IMR-90 (cell line): ENCODE results near the gene LNP1.

Experiments
- CEBPB ChIP-seq: IDR thresholded peaks from 2 replicates; pipeline ENCODE4 v1.6.1; 2012; ENCODE audit warnings: low read depth, low read length, improper control_type of control experiment
- CHD1 ChIP-seq: IDR thresholded peaks from 2 replicates; pipeline ENCODE4 v1.6.1; 2012; ENCODE audit warnings: low read depth, low read length, improper control_type of control experiment
- CTCF ChIP-seq: conservative IDR thresholded peaks from 2 replicates; pipeline ENCODE4 v1.5.1; 2012; ENCODE audit warnings: mild to moderate bottlenecking, low read depth, low read length, improper control_type of control experiment
- FOS ChIP-seq: fragments of 150-350 bp; IDR thresholded peaks from 2 replicates; pipeline ENCODE4 v1.6.1; 2016; ENCODE audit warnings: low read depth, low read length
- MAFK ChIP-seq: IDR thresholded peaks from 2 replicates; pipeline ENCODE4 v1.6.1; 2012; ENCODE audit warnings: low read depth, low read length, improper control_type of control experiment
- MAZ ChIP-seq: IDR thresholded peaks from 2 replicates; pipeline ENCODE4 v1.6.1; 2012; ENCODE audit warnings: low read depth, mild to moderate bottlenecking, low read length, improper control_type of control experiment, moderate library complexity, borderline replicate concordance
- NFE2L2 ChIP-seq: fragments of 150-350 bp; IDR thresholded peaks from 2 replicates; pipeline ENCODE4 v1.6.1; 2016; ENCODE audit warnings: low read depth, mild to moderate bottlenecking, low read length
- POLR2A ChIP-seq: IDR thresholded peaks from 2 replicates; pipeline ENCODE4 v1.6.1; 2012; ENCODE audit warnings: mild to moderate bottlenecking, low read depth, low read length
- RCOR1 ChIP-seq: IDR thresholded peaks from 2 replicates; pipeline ENCODE4 v1.6.1; 2012; ENCODE audit warnings: mild to moderate bottlenecking, low read length, improper control_type of control experiment; ENCODE audit not compliant: insufficient replicate concordance
- RFX5 ChIP-seq: IDR thresholded peaks from 2 replicates; pipeline ENCODE4 v1.8.0; 2012; ENCODE audit warnings: low read depth, mild to moderate bottlenecking, low read length, moderate library complexity
- SMC3 ChIP-seq: fragments of 150-350 bp; IDR thresholded peaks from 2 replicates; pipeline ENCODE4 v1.6.1; 2016; ENCODE audit warnings: low read depth, mild to moderate bottlenecking, antibody characterized with exemption, low read length, moderate library complexity
- USF2 ChIP-seq: fragments of 150-350 bp; IDR thresholded peaks from 2 replicates; pipeline ENCODE4 v1.6.1; 2017; ENCODE audit warnings: mild to moderate bottlenecking, antibody characterized with exemption, low read length, low read depth

- TF ChIP-seq CTCF = no peak
- no peak for TF ChIP-seq MAFK
- no peak for TF ChIP-seq CHD1
- TF ChIP-seq MAZ = no peak
- TF ChIP-seq POLR2A = no peak
- no peak for TF ChIP-seq RFX5
- no peak for TF ChIP-seq RCOR1
- no peak for TF ChIP-seq USF2
- TF ChIP-seq CEBPB = peak; percentile 70
- no peak for TF ChIP-seq SMC3
- TF ChIP-seq FOS = no peak
- TF ChIP-seq NFE2L2 = no peak
Measured at GRCh38 chr3:100486808-100487207, 85.5 kb downstream of the LNP1 start.
